Peyer's patch (tissue), 4 donors: ENCODE results near the gene ATL2.

Source experiments
- POLR2A ChIP-seq, 2 donors: fragments of 450-650 bp; IDR thresholded peaks; one replicate each; pipeline ENCODE4 v1.5.1; 2017; ENCODE audit warnings: antibody characterized with exemption in 2 of 2, mild to moderate bottlenecking in 2 of 2, moderate library complexity in 2 of 2
- TF ChIP-seq, protein P1 (sequence below), 6 experiments: fragments of 450-650 bp in 4 of 6; fragments of 200-600 bp in 2 of 6; sonication (generic) in 1 of 6; IDR thresholded peaks; one replicate each; pipeline ENCODE4 v1.5.1; 2017 to 2019; ENCODE audit warnings: antibody characterized with exemption in 6 of 6, mild to moderate bottlenecking in 3 of 6, moderate library complexity in 1 of 6

DNA sequence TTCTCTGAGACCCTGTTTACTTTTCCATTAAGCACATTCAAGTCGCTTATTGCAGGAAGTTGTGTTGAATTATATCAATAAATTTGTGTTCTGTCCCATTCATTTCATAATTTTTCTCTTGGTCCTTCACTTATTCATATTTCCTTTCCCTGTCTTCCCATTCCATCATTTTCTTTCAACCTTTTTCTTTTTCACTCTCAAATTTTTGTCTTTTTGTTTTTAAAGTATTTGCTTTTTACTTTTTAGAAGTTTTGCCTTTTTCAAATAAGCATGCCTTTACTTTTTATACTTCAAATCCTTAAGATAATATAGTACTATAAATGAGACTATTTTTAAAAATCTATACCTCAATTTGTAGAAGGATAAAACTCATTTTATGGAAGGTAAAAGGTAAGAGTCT lies 120.5 kb downstream of the ATL2 start:
- TF ChIP-seq, protein P1, sequence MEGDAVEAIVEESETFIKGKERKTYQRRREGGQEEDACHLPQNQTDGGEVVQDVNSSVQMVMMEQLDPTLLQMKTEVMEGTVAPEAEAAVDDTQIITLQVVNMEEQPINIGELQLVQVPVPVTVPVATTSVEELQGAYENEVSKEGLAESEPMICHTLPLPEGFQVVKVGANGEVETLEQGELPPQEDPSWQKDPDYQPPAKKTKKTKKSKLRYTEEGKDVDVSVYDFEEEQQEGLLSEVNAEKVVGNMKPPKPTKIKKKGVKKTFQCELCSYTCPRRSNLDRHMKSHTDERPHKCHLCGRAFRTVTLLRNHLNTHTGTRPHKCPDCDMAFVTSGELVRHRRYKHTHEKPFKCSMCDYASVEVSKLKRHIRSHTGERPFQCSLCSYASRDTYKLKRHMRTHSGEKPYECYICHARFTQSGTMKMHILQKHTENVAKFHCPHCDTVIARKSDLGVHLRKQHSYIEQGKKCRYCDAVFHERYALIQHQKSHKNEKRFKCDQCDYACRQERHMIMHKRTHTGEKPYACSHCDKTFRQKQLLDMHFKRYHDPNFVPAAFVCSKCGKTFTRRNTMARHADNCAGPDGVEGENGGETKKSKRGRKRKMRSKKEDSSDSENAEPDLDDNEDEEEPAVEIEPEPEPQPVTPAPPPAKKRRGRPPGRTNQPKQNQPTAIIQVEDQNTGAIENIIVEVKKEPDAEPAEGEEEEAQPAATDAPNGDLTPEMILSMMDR (IDR thresholded peaks at IDR 0.05): no peak
- TF ChIP-seq POLR2A (IDR thresholded peaks at IDR 0.05): no peak
